ENCODE measurements around the gene EEPD1.

DNA sequence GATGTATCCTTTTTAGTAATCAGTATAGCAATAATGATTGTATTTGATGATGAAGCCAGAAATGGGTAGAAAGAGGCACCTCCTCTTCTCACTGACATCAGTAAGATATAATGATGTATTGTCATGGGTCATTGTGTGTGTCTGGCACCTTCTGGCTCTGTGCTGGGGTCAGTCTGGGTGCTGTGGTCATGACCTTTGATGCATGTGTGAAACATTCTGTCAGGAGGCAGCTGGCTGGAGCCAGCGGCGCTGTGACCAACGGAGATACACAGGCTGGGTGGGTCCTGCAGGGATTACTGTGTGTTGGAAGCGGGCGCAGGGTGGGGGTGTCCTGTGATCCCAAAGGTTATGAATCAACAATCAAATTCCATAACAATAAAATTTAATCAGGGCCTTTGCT, 35.2 kb downstream of the EEPD1 start:
- TF ChIP-seq CTCF (IDR thresholded peaks at IDR 0.05 in 8 of 11, conservative IDR thresholded peaks at IDR 0.05 in 3 of 11) (no peak), POLR2AphosphoS5 (IDR thresholded peaks at IDR 0.05) (no peak)

All from spleen (tissue), 7 donors.